NCI-H187 (cell line): ENCODE measurements around the gene ARHGEF6.
"Not testable (repeated sequence)": the region's sequence is repeated elsewhere in the genome, so short reads cannot be mapped to it uniquely, and the experiment has no call there.

Experiments used
- DNase-seq, 2 experiments: peaks; one replicate each; lab custom pipeline; 2025; lab: John Stamatoyannopoulos, UW

The ARHGEF6 gene

GRCh38 chrX:136780763-136781162 lies at the start of gene ARHGEF6:
ARHGEF6 (minus strand) TSS chrX:136780932; CDS start chrX:136780882, 50 bp downstream.
- DNase-seq: no peak

- DNase-seq: no peak
Observed at GRCh38 chrX:136829413-136829812, 48.7 kb upstream of the ARHGEF6 start.

- no peak for DNase-seq
Observed at GRCh38 chrX:136828830-136829229, 48.1 kb upstream of the ARHGEF6 start.

- no peak for DNase-seq
Observed at GRCh38 chrX:136827026-136827425, 46.3 kb upstream of the ARHGEF6 start.

DNA sequence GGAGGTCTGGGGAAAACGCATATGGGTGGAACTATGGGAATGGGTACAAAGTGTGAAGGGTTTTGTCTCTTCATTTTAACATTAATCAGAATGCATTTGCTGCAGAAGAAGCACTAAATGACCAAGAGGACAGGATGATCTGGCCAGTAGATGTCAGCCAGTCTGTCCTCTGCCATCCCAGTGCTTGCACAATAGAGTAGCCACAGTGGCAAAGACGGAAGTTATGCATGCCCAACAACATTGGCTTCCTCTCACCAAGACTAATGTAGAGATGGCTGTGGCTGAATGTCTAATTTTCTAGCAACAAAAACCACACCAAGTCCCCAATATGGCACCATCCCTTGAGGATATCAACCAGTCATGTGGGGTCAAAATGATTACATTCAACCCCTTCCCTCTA lies 45.0 kb upstream of the ARHGEF6 start:
- DNase-seq: no peak

DNA sequence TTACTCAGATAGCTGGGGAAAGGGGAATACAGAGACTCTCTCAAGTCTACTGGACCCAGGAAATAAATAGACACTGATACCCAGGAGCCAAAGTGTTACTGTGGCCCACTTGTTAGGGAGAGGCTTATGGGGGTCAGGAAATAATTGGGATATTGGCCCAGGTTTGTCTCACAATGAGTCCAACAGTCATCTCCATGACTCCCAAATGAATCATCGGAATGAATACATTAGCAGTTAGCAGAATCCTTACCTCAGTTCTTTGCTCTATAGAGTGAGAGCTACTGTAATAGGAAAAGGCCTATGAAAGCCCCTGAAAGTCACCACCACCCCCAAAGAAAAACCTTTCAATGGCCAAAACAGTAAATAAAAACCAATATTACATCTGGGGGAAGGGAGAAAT lies 42.4 kb upstream of the ARHGEF6 start:
- no peak for DNase-seq

DNA sequence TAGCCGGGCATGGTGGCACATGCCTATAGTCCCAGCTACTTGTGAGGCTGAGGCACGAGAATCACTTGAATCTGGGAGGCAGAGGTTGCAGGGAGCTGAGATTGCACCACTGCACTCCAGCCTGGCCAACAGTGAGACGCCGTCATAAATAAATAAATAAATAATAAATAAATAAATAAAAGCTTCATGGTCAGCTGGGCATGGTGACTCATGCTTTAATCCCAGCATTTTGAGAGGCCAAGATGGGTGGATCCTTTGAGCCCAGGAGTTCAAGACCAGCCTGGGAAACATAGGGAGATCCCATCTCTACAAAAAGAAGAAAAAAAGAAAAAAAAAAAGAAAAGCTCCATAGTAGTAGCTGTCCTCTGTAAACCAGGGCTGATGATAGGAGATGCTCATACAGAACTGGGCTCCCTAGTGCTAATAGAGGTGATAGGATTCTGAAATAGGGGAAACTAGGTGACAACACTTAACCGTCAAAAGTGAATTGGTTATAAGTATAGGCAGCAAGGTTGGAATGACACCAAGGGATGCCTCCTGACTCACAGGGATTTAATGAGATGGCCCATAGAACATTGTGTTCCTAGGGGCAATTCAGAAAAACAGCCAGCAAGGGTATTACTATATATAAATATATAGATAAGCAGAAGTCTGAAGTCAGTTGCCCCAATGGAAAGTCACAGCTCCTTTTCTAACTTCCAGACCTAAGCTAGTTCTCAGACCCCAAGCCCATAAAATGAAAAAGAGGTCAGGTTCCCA lies 41.8 kb upstream of the ARHGEF6 start:
- no peak for DNase-seq

DNA sequence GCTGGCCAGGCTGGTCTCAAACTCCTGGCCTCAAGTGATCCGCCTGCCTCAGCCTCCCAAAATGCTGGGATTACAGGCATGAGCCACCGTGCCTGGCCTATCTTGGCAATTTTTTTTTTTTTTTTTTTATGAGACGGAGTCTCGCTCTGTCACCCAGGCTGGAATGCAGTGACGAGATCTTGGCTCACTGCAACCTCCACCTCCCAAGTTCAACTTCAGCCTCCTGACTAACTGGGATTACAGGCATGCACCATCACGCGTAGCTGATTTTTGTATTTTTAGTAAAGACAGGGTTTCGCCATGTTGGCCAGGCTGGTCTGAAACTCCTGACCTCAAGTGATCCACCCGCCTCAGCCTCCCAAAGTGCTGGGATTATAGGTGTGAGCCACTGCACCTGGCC lies 39.0 kb upstream of the ARHGEF6 start:
- DNase-seq: not testable (repeated sequence)

GRCh38 chrX:136819031-136819703 lies 38.4 kb upstream of the ARHGEF6 start:
- DNase-seq: no peak

GRCh38 chrX:136816975-136817374 lies 36.2 kb upstream of the ARHGEF6 start:
- DNase-seq: no peak

DNA sequence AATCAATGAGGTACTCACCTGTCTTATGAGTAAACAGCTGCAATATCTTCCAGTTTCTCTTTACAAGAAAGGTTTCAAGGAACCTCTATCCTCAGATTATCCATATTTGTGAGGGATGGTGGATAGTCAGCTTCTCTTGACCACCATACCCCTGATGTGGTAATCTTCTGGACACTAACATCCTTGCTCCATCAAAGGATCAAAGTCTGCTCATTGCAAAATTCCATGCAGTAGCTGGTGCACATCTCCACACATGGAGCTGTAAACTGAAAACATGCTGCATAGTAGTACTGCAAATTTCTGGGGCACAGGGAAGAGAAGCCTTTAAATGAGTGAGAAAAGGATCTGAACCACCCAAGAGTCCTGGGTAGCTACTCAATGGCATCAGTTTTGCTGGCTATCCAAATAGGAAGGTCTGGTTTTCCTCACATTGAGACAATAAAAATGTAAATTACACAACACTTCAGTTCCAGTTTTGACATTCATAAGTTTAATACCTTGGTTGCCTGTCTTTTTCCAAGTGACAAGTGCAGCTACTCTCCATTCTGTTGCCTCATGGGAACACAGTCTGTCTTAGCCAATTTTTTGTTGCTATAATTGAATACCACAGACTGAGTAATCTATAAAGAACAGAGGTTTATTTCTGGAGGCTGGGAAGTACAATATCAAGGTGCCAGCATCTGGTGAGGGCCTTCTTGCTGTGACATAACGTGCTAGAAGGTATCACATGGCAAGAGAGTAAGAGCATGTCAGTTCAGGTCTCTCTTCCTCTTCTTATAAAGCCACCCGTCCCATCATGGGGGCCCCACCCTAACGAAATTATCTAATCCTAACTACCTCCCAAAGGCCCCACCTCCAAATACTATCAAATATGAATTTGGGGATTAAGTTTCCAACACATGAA lies 34.4 kb upstream of the ARHGEF6 start:
- DNase-seq: no peak

DNA sequence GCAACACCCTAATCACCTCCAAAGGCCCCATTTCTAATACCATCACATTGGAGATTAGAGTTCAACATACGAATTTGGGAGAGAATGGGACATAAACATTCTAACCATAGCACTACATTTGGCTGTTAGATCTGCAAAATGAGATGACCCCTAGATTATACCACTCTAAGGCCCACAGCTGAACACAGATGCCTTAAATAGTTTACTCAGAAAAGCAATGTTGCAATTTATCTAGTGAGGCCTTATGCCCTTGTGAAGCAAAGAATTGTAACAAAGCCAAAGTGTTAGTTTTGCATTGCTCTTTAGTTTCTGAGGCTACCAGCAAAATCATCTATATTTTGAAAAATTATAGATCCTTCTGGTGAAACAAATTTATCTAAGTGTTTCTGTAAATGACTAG lies 31.6 kb upstream of the ARHGEF6 start:
- DNase-seq: no peak

- DNase-seq: no peak
Observed at GRCh38 chrX:136810493-136810892, 29.8 kb upstream of the ARHGEF6 start.

- DNase-seq: no peak
Observed at GRCh38 chrX:136806891-136807410, 26.2 kb upstream of the ARHGEF6 start.

DNA sequence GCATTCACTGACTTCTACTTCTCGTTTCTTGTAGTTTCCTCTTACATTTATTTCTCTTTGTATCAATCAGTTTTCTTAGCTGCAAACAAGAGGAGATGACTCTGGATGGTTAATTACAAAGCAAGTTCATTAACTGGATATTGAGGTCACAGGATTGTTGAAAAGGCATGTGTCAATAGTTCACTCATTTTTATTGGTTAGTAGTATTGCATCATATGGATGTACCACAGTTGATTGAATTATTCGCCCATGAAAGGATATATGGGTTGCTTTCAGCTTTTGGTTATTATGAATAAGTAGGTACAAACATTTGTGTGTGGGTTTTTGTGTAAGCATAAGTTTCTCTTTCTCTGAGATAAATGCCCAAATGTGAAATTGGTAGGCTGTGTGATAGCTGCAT lies 21.8 kb upstream of the ARHGEF6 start:
- no peak for DNase-seq

- DNase-seq: no peak
Observed at GRCh38 chrX:136797787-136798186, 17.1 kb upstream of the ARHGEF6 start.

- DNase-seq: not testable (repeated sequence)
Observed at GRCh38 chrX:136795132-136795531, 14.4 kb upstream of the ARHGEF6 start.

GRCh38 chrX:136794660-136795059 lies 13.9 kb upstream of the ARHGEF6 start:
- DNase-seq: not testable (repeated sequence)

- no peak for DNase-seq
Observed at GRCh38 chrX:136794080-136794479, 13.3 kb upstream of the ARHGEF6 start.

DNA sequence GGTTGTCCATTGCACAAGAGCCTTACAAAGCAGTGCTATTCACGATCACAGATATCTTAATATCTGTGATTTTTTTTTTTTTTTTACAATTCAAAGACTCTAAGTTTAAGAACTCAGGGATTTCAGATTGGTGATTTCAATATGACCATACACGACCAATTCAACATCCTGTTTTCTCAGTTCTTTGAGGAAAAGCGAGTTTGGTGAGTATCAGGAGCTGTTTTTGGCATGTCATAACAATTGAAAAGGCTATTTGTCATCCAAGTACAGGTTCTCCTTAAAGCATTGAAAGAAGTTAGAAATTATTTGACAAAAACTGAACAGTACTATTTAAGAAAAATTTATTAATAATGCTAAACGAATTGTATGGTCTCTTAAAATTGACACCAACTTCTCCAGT lies 9.1 kb upstream of the ARHGEF6 start:
- DNase-seq: no peak

- DNase-seq: no peak
Observed at GRCh38 chrX:136784231-136784630, 3.5 kb upstream of the ARHGEF6 start.

GRCh38 chrX:136783159-136783558 lies 2.4 kb upstream of the ARHGEF6 start:
- no peak for DNase-seq
